Activated naive CD4-positive, alpha-beta T cell treated with anti-CD3 and anti-CD28 coated beads for 36 hours (primary cell): ENCODE results near the gene ADAMTS1. TPM values are rescaled to one million over a fixed set of nuclear protein-coding genes. Genes with fewer than 3 reads are reported as not detected.

Source experiments
- CTCF ChIA-PET: fragments of 350-600 bp; sonication (Branson Sonifier 250); formaldehyde crosslinking; loops from one replicate; lab custom pipeline; 2021; ENCODE audit warnings: antibody characterized with exemption; lab: Charles Lee
- DNase-seq: peaks from one replicate; pipeline ENCODE4 v3.0.0-alpha.2; 2020
- H3K27ac Mint-ChIP-seq: one replicate; pipeline ENCODE4 v1.8.0; 2021; ENCODE audit warnings: mild to moderate bottlenecking, mixed read lengths
- H3K27me3 Mint-ChIP-seq: one replicate; pipeline ENCODE4 v1.8.0; 2021; ENCODE audit warnings: low read depth, mixed read lengths
- H3K36me3 Mint-ChIP-seq: one replicate; pipeline ENCODE4 v1.8.0; 2021; ENCODE audit warnings: low read depth, mixed read lengths
- H3K4me1 Mint-ChIP-seq: one replicate; pipeline ENCODE4 v1.8.0; 2021; ENCODE audit warnings: low read depth, mixed read lengths
- H3K4me3 Mint-ChIP-seq: one replicate; pipeline ENCODE4 v1.8.0; 2021; ENCODE audit warnings: mild to moderate bottlenecking, moderate library complexity, mixed read lengths
- H3K9me3 Mint-ChIP-seq: one replicate; pipeline ENCODE4 v1.8.0; 2021; ENCODE audit warnings: mixed read lengths
- intact Hi-C: fragments of 100-400 bp; cut with micrococcal nuclease; formaldehyde crosslinking; loops from one replicate; pipeline ENCODE4 v1.15.1; 2023
- total RNA-seq, 2 experiments: library from RNA; stranded (reverse); gene quantifications; one replicate each; pipeline ENCODE4 v1.2.3, GENCODE V29; 2021

ADAMTS1 gene
- total RNA-seq, 2 experiments from 2014 or later = not detected

- H3K4me3 Mint-ChIP-seq = no peak overlapping the region
Observed at GRCh38 chr21:26794597-26795411, 50.4 kb downstream of the ADAMTS1 start.

DNA sequence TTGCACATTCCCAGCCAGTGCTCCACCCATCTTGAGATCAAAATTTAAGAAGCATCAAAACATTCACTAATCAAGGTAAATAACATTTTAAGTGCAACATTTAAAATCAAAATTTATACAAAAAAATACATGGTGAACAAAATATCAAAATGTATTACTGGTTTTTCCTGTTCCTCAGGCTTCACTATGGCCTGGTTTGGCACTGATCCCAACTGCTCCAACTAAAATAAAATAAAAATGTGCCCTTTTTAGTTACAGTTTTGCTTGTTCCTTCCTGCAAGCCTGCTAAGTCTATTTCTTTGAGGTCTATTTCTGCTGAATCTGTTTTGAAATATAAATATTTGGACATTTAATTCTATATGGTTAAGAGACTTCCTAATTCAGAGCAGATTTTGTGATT, 54.9 kb downstream of the ADAMTS1 start:
- H3K4me1 Mint-ChIP-seq = no peaks in the 10 kb centered on the region
- peaks cover 11% of the 10 kb centered on the region for H3K27me3 Mint-ChIP-seq
- no peak overlapping the region for H3K27ac Mint-ChIP-seq
- H3K4me3 Mint-ChIP-seq = no peak overlapping the region
- no peak for DNase-seq
- intact Hi-C loops = no loop called here
- no peaks in the 10 kb centered on the region for H3K36me3 Mint-ChIP-seq
- CTCF ChIA-PET = no interaction called here
- H3K9me3 Mint-ChIP-seq = peaks cover 2% of the 10 kb centered on the region

More at GRCh38 chr21:26794597-26795411, 50.4 kb downstream of the ADAMTS1 start:
- H3K9me3 Mint-ChIP-seq = peaks cover 2% of the 10 kb centered on the region
- peaks cover 20% of the 10 kb centered on the region for H3K27me3 Mint-ChIP-seq
- H3K27ac Mint-ChIP-seq = no peak overlapping the region
- CTCF ChIA-PET = no interaction called here
- DNase-seq = no peak
- intact Hi-C loops = no loop called here
- H3K4me1 Mint-ChIP-seq = no peaks in the 10 kb centered on the region
- H3K36me3 Mint-ChIP-seq = no peaks in the 10 kb centered on the region

DNA sequence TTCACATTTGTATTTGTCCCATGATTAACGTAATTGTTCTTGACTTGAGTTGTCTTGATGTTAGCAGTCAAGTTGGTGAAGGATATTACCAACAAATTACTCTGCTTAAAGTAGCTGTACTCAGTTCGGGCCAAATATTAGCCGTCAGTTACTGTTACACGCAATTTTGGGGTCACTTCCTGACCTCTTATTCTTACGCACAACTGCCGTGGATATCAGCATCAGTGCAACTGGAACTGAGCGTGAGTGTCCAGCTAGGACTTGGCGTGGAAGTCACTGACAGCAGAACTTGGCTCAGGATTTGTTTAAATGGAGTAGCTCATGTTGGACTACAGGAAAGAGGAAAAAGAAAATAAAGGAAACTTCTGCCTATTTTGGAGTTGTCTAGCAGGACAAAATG, 56.4 kb downstream of the ADAMTS1 start:
- H3K36me3 Mint-ChIP-seq = no peaks in the 10 kb centered on the region
- no peak overlapping the region for H3K4me3 Mint-ChIP-seq
- peaks cover 4% of the 10 kb centered on the region for H3K27me3 Mint-ChIP-seq
- H3K27ac Mint-ChIP-seq = no peak overlapping the region
- H3K9me3 Mint-ChIP-seq = peaks cover under 1% of the 10 kb centered on the region
- intact Hi-C loops = no loop called here
- CTCF ChIA-PET = no interaction called here
- DNase-seq = no peak
- no peaks in the 10 kb centered on the region for H3K4me1 Mint-ChIP-seq

Other genes starting within 250 kb of the ADAMTS1 start
- not detected for gene ADAMTS5, start 121.7 kb upstream of the ADAMTS1 start, total RNA-seq